ENCODE results near the gene CD68.
A peak's percentile ranks its signal among the peaks of the same experiment; 100 is the strongest.

- TF ChIP-seq CTCF (IDR thresholded peaks at IDR 0.05) (peak in 2 of 6 experiments; percentile 7 to 29), POLR2A (IDR thresholded peaks at IDR 0.05) (peak; percentile 99)
These were observed 6.7 kb upstream of the CD68 start for GRCh38 chr17:7572588-7573323.
